CD4-positive, alpha-beta T cell treated with Interleukin-17A for 1 hour (primary cell): ENCODE results near the gene SUPT4H1.

Experiments used
- DNase-seq: peaks from one replicate; pipeline ENCODE4 v3.0.0-alpha.2; 2020

SUPT4H1 gene

DNA sequence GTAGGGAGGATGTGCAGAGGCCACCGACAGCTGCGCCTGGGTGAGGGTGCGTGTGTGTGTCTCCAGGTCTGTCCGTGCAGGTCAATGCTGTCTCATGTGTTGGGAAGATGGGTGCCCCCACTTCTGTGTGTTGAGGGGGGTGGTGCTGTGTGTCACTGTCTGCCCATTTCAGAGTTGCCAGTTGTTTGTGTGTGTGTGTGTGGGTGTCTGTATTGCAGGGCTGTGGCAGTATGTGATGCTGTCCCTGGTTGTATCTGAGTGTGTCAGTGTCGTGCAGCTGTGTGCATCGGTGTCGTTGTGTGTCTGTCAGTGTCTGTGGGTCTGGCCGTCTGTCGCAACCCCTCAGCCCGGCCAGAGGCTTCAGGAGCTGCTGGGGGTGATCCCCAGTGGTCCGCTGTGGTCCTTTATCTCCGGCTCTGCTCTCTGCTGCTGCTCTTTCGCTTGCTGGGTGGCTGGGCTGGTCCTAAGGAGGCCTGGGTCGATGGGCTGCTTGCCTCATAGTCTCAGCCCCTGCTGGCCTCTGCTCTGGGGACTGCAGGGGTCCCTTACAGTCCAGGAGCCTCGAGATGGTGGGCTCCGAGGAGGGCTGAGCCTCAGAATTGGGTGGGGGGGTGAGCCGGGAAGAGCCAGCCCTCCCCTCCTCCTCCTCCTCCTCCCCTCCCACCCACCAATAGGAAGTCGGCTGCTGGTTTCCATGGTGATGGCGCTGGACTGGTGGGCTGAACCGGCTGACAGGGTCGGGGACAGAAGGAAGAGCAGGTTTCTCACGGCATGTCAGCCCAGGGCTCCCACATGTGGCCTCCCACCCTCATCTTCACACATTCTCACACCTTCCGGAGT is 23.6 kb downstream of the SUPT4H1 start, which contains the start of gene TSPOAP1:
TSS of gene TSPOAP1 (minus strand) at position 601 of the 840 bp plus-strand sequence. CDS start 875 bp downstream, outside the sequence.
- DNase-seq, result peak; percentile 89

- peak; percentile 38 for DNase-seq
Measured at GRCh38 chr17:58327363-58328194, 24.4 kb downstream of the SUPT4H1 start.

- no peak for DNase-seq
Measured at GRCh38 chr17:58326609-58327362, 25.2 kb downstream of the SUPT4H1 start.

- no peak for DNase-seq
Measured at GRCh38 chr17:58325976-58326468, 26.0 kb downstream of the SUPT4H1 start.

GRCh38 chr17:58325289-58325726 is 26.7 kb downstream of the SUPT4H1 start:
- no peak for DNase-seq

GRCh38 chr17:58324409-58325288 is 27.4 kb downstream of the SUPT4H1 start:
- DNase-seq, result no peak

- DNase-seq, result no peak
Measured at GRCh38 chr17:58324056-58324408, 28.0 kb downstream of the SUPT4H1 start.

GRCh38 chr17:58323366-58324055 is 28.5 kb downstream of the SUPT4H1 start:
- no peak for DNase-seq

GRCh38 chr17:58322581-58323185 is 29.3 kb downstream of the SUPT4H1 start:
- no peak for DNase-seq

DNA sequence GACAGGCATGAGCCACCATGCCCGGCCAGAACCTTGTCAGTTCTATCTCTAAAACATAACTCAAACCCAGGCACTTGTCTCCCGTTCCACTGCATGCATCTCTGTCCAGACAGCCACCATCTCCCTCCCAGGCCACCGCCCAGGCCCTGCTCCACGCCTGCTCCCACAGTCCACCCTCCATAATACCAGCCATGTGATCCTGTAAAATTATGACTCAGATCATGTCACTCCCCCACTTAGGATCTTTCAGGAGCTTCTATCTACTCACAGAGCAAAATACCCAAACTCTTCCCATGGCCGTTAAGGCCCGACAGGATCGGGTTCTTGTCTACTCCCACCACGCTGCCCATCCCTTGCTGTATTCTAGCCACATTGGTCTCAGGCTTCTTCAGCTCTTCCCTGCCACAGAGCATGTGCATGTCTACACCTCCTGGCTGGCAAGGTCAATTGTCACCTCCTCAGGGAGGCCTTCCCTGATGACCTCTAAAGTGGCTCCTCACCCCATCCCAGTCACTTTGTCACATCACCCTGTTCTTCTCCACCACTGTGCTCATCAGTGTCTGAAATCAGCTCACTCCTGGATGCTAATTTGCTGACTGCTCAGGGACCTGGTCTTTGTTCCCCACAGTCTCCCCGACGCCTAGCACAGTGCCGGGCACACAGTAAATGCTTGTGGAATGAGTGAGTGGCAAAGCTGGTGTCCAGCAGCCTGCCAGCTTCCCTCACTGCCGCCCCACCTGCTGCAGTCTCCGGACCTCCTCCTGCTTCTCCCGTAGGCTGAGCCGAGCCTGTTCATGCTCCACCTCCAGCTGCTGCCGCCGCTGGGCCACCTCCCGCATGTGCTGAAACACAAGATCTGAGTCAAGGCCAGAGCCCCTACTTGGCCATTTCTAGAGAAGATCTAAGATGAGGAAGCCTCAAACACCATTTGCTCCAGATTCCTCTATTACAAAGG is 30.2 kb downstream of the SUPT4H1 start:
- DNase-seq, result no peak

DNA sequence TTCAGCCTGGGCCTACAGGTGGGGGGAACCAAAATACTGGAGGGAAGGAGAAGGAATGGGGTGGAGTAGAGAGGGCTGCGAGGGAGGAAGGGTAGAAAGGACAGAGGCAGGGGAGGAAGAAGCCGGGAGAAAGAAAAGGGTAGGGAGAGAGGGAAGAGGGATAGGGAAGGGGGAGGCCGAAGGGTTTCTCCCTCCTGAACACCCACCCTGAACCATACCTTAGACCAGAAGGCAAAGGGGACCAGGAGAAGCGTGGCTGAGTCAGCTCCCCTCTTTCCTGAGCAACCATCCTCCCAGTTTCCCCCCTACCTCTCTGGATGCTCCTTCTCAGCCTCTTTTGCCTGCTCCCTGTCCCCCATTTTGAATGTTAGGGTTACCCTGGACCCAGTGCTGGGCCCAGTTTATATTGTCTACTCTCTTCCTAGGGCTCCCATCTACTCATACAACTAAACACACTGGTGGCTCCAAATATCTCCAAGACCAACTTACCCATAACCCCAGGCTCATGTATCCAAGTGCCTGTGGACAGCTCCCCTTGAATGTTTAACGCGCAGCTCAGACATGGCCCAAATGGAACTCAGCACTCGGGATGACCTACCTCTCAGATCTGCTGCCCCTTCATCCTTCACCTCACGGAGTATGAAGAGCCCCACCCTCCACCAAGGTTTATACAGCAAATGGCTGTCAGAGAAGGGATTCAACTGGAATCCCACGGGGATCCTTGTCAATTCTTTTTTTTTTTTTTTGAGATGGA is 31.3 kb downstream of the SUPT4H1 start:
- DNase-seq, result no peak

GRCh38 chr17:58320163-58320558 is 31.8 kb downstream of the SUPT4H1 start:
- no peak for DNase-seq

DNA sequence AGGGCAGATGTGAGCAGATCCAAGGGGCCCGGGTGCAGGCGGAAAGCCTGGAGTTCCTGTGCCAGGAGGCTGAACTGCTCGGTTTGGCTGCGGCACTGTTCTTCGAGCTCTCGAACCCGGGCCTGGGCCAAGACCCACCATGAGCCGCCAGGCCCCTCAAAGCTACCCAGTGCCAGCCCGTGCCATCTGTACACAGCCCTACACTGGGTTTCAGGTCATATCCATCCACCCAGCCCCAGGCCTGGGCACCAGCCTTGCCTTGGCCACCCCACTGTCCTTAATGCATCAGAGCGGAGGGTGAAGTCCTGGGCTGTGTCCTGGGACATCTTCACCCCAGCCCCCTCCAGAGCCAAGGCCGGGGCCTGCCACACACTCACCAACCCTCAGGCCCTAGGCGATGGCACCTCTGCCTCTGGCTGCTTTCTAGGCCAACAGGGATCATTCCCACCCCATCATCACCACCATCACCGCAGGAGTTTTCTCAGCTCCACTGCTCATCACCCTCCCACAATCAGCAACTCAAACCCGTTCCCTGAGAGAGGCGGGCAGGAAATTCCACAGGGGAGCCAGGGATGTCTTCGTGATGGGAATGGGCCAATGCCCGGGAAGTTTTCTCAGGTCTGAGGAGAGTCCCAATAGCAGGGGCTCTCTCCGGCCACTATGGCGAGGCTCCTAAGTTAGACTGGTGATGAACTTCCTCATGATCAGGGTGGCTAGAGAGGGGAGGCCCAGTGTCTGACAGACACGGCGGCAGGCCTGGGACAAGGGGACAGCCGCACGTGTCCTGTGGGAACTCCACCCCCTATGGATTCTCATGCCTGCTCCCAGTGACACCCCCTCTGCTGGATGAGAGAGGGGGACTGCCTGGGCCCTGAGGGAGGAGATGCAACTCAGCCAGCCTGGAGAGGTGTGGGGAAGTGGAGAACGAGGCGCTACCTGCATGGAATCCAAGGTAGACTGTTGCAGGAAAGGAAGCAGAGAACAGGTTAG is 32.5 kb downstream of the SUPT4H1 start:
- no peak for DNase-seq

DNA sequence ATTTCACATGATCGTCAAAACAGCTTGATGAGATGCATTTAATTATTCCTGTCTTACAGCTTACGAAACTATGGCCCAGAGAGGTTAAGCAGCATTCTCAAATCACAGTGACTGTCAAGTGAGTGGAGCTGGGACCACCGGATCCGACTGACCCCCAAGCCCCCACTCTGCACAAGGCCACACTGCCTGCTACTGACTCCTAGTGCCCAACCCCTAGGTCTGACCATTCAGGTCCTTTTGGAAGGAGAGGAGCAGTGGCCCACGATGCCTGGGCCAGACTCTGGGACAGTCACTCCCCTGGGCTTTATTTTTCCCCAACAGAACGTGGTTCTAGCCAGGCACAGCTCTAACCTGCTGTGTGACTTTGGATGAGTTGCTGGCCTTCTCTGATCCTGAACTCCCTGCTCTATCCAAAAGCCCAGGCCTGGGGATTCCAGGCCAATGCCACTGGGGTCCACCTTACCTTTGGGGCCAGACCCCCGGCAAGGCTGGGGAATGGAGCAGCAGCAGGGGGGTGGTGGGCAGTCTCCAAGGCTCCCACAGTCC is 33.3 kb downstream of the SUPT4H1 start:
- DNase-seq, result no peak

DNA sequence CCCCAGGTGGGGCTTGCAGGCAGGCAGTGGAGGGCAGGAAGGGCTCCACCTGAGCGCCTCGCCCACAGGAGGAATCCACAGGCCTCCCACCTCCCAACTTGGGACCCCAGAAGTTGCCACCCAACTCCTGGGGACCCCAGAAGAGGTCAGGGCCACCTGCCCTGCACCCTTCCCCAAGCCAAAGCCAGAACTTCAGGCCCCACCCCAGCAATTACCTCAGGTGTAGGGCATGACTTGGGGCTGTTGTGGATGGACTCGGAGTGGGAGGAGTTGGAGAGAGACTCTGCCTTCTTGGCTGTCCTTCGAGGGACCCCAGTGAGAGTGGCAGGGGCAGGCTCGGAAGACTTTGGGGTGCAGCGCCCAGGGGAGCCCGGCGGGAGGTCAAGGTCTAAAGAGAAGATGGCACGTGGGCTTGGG is 33.9 kb downstream of the SUPT4H1 start:
- no peak for DNase-seq

DNA sequence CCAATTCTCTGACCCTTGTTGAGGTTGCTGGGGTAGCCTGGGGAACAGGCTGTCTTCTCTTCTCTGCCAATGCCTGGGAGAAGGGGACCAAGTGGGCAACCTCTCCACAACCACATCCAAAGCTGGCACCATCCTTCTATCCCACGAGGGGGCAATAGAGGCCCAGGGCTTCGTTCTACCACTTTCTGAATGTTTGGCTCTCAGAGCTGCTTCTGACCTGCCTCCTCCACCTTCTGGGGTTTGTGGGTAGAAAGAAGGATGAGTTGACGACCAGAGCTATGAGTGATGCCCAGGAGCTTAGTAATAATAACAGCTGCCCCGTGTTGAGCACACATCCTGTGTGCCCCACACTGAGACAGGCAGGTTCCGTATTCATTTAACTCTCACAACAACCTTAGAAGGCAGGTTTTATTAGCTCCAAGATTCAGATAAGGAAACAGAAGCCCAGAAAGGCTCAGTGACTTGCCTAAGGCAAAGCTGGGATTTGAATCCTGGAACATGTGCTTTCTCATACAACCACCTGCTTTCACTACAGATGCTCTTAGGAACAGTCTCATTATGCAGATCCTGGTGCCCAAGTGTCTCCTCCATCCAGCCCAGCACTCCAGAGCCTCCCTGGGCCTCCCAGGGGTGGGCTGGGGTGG is 34.5 kb downstream of the SUPT4H1 start:
- peak; percentile 89 for DNase-seq
